Measurements from ENCODE around the gene SLC22A3. TPM values are rescaled to one million over a fixed set of nuclear protein-coding genes. Genes with fewer than 3 reads are reported as not detected.
"Not testable (repeated sequence)": the region's sequence is repeated elsewhere in the genome, so short reads cannot be mapped to it uniquely, and the experiment has no call there.

The SLC22A3 gene
- total RNA-seq, 1 donor from 2014 or later: not detected

DNA sequence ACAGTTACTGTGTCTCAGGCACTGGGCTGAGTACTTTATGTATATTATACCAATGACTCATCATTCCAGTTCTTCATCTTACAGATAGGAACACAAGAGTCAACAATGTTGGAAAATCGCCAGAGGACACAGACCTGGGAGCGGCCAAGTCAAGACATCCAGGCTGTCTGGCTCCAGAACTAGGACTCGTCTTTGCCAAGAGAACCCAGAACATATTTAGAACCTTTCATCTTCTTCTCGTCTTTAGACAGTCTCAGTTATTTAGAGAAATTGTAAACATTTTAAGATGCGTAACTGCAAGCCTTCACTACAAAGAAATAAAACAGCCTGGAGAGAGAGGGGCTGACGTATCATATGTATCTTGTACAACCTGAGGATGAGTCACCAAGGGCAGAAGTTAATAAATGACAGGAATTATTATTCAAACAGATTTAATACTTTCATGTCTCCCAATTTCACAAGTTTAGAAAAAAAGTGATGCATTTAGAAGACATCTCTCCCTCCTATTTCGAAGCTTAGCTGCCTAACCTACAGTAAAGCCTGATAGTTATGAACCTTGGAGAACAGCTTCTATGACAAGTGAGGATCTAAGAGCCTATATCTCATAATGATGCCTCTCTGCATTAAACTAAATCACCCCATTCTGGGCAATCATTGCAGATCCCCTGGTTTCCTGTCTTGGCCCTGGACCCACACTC is 43.4 kb downstream of the SLC22A3 start:
- H3K9me3 Mint-ChIP-seq: peaks cover 4% of the 10 kb centered on the region
- ChIA-PET CTCF (no interaction called here), POLR2A (no interaction called here)
- no peaks in the 10 kb centered on the region for H3K36me3 Mint-ChIP-seq (ENCODE audit: low read depth)
- ATAC-seq (ENCODE audit: low read depth): no peak
- no peaks in the 10 kb centered on the region for H3K4me1 Mint-ChIP-seq
- TF ChIP-seq, protein P1, sequence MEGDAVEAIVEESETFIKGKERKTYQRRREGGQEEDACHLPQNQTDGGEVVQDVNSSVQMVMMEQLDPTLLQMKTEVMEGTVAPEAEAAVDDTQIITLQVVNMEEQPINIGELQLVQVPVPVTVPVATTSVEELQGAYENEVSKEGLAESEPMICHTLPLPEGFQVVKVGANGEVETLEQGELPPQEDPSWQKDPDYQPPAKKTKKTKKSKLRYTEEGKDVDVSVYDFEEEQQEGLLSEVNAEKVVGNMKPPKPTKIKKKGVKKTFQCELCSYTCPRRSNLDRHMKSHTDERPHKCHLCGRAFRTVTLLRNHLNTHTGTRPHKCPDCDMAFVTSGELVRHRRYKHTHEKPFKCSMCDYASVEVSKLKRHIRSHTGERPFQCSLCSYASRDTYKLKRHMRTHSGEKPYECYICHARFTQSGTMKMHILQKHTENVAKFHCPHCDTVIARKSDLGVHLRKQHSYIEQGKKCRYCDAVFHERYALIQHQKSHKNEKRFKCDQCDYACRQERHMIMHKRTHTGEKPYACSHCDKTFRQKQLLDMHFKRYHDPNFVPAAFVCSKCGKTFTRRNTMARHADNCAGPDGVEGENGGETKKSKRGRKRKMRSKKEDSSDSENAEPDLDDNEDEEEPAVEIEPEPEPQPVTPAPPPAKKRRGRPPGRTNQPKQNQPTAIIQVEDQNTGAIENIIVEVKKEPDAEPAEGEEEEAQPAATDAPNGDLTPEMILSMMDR (IDR thresholded peaks at IDR 0.05): no peak
- intact Hi-C loops (cut with micrococcal nuclease): no loop called here
- peaks cover 9% of the 10 kb centered on the region for H3K27me3 Mint-ChIP-seq
- no peak overlapping the region for H3K4me3 Mint-ChIP-seq
- no peak for DNase-seq
- no peak overlapping the region for H3K27ac Mint-ChIP-seq

DNA sequence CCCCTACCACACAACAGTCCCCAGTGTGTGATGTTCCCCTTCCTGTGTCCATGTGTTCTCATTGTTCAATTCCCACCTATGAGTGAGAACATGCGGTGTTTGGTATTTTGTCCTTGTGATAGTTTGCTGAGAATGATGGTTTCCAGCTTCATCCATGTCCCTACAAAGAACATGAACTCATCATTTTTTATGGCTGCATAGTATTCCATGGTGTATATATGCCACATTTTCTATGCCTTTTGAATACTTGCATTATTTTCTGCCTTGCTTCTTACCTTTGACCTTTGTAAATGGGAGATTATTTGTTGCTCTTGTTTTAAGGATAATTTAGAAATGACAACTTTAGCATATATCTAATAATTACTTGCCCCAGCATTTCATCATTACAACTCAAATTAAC is 45.3 kb downstream of the SLC22A3 start:
- peaks cover 10% of the 10 kb centered on the region for H3K27me3 Mint-ChIP-seq
- POLR2A ChIA-PET; H3K36me3 Mint-ChIP-seq (ENCODE audit: low read depth); H3K4me1 Mint-ChIP-seq; H3K27ac Mint-ChIP-seq; ATAC-seq (ENCODE audit: low read depth); DNase-seq; H3K4me3 Mint-ChIP-seq; intact Hi-C loops (cut with micrococcal nuclease); H3K9me3 Mint-ChIP-seq; CTCF ChIA-PET: not testable (repeated sequence)

DNA sequence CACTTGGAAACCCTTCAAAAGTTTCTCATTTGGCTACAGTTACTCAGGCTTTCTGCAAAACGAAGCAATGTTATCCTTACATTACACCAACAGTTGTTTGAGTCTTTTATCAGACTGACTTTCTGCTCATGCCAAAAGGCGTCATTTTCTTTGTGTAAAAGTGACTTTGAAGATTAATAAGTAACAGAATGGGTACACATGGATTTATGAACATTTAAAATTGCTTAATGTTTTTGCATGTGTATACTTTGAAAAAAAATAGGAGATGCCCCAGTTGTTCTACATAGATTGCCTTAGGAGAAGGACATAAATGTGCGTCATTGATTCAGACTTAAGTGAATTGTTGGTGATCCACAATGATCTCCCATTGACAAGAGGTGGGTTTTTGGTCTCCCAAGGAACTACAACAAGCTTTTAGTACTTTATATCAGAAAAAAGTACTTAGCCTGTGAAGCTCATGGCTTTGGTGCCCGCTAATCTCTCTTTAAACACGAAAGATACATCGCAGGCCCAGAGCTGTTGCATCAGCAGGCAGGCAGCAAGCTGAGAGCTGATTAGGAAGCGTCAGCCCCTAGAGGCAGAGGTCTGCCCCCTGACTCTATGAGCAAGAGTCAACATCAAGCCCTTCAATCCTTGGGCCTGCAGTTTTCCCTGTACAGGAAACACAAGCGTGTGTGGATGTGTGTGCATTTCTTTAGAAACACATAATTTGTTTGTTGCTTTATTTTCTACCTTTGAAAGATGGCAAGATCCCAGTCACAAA is 45.9 kb downstream of the SLC22A3 start:
- CTCF ChIA-PET: interaction anchor here (1.0 kb wide), 1 partner anchor 531 kb away, joined by 3 read pairs; no protein-coding TSS in a partner anchor
- TF ChIP-seq, protein P1 (IDR thresholded peaks at IDR 0.05): no peak
- Mint-ChIP-seq H3K4me1 (peaks cover 1% of the 10 kb centered on the region), H3K36me3 (ENCODE audit: low read depth) (no peaks in the 10 kb centered on the region), H3K9me3 (peaks cover 4% of the 10 kb centered on the region), H3K27me3 (peaks cover 10% of the 10 kb centered on the region), H3K4me3 (no peak overlapping the region), H3K27ac (no peak overlapping the region)
- DNase-seq: no peak
- ATAC-seq (ENCODE audit: low read depth): no peak
- POLR2A ChIA-PET: no interaction called here
- intact Hi-C loops (cut with micrococcal nuclease): no loop called here

DNA sequence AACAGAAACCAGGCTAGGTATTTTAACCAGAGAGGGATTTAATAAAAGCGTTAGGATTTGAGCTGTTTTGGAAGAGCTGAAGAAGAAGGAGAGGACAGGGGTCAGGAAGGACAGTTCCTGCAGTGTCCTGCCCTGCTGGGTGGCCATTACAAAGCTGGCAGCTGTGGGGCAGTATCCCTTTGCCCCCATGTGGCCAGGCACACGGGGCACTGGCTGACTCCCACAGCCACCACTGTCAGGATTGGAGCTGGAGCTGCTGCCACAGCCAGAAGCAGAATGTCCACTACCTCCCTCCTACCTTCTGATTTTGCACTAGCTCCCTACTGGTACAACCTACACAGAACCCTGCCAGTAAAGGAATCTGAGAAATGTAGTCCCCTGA is 46.5 kb downstream of the SLC22A3 start:
- H3K4me3 Mint-ChIP-seq: no peak overlapping the region
- H3K27me3 Mint-ChIP-seq: peaks cover 10% of the 10 kb centered on the region
- POLR2A ChIA-PET: no interaction called here
- TF ChIP-seq, protein P1 (IDR thresholded peaks at IDR 0.05): no peak
- peaks cover 2% of the 10 kb centered on the region for H3K4me1 Mint-ChIP-seq
- no peak for ATAC-seq (ENCODE audit: low read depth)
- intact Hi-C loops (cut with micrococcal nuclease): no loop called here
- CTCF ChIA-PET: interaction anchor here (1.0 kb wide), 1 partner anchor 531 kb away, joined by 3 read pairs; no protein-coding TSS in a partner anchor
- DNase-seq: no peak
- H3K36me3 Mint-ChIP-seq (ENCODE audit: low read depth): no peaks in the 10 kb centered on the region
- no peak overlapping the region for H3K27ac Mint-ChIP-seq
- peaks cover 4% of the 10 kb centered on the region for H3K9me3 Mint-ChIP-seq

DNA sequence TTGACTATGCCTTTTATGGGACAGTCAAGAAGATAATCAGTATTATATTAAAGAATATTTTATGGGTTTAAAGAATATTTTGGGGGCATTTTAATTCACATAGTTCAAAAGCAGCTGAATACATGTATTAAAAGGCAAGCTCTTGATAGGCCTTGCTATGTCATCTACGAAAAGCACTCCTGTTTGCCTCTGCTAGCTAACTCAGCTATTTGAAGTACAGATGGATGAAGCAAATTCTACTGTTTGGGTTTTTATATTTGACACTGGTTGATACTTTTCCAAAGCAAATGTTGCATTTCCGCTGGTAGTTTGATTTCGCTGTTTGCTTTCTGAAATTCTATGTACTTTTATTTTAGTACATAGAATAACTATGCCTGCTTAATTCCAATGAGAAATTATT is 47.0 kb downstream of the SLC22A3 start:
- ChIA-PET CTCF (interaction anchor here (1.0 kb wide), 1 partner anchor 532 kb away, joined by 3 read pairs; no protein-coding TSS in a partner anchor), POLR2A (no interaction called here)
- H3K27me3 Mint-ChIP-seq: peaks cover 8% of the 10 kb centered on the region
- intact Hi-C loops (cut with micrococcal nuclease): no loop called here
- H3K4me3 Mint-ChIP-seq: no peak overlapping the region
- DNase-seq (no peak), ATAC-seq (ENCODE audit: low read depth) (no peak)
- peaks cover 4% of the 10 kb centered on the region for H3K9me3 Mint-ChIP-seq
- H3K4me1 Mint-ChIP-seq: peaks cover 2% of the 10 kb centered on the region
- no peak overlapping the region for H3K27ac Mint-ChIP-seq
- TF ChIP-seq, protein P1 (IDR thresholded peaks at IDR 0.05): no peak
- H3K36me3 Mint-ChIP-seq (ENCODE audit: low read depth): no peaks in the 10 kb centered on the region
